KMS-11 (cell line): Measurements from ENCODE around the gene NOS1.
"Not testable (repeated sequence)": the region's sequence is repeated elsewhere in the genome, so short reads cannot be mapped to it uniquely, and the experiment has no call there.

ENCODE experiments used
- H2AFZ ChIP-seq: fragments of 200-600 bp; sonication (generic); 2 replicates; pipeline ENCODE4 v1.6.1; 2016; ENCODE audit warnings: antibody characterized with exemption, mixed run types, low read depth
- H3K27ac ChIP-seq: fragments of 200-600 bp; sonication (generic); 2 replicates; pipeline ENCODE4 v1.6.1; 2016; ENCODE audit warnings: mild to moderate bottlenecking, mixed run types
- H3K27me3 ChIP-seq: fragments of 200-600 bp; sonication (generic); 2 replicates; pipeline ENCODE4 v1.6.1; 2017; ENCODE audit warnings: mild to moderate bottlenecking, low read depth, mixed run types, moderate library complexity; ENCODE audit not compliant: insufficient read depth
- H3K36me3 ChIP-seq: fragments of 200-600 bp; sonication (generic); 2 replicates; pipeline ENCODE4 v1.6.1; 2017; ENCODE audit warnings: mild to moderate bottlenecking, mixed run types; ENCODE audit not compliant: insufficient read depth
- H3K4me1 ChIP-seq: fragments of 200-600 bp; sonication (generic); 2 replicates; pipeline ENCODE4 v1.6.1; 2016; ENCODE audit warnings: mild to moderate bottlenecking, low read depth, mixed run types; ENCODE audit not compliant: poor library complexity, severe bottlenecking
- H3K4me2 ChIP-seq: fragments of 200-600 bp; sonication (generic); 2 replicates; pipeline ENCODE4 v1.7.0; 2016; ENCODE audit warnings: mild to moderate bottlenecking, mixed run types
- H3K4me3 ChIP-seq: fragments of 200-600 bp; sonication (generic); IDR thresholded peaks from 2 replicates; pipeline ENCODE4 v1.6.1; 2017; ENCODE audit warnings: low read depth, low read length, mixed read lengths; ENCODE audit not compliant: insufficient read depth
- H3K79me2 ChIP-seq: fragments of 200-600 bp; sonication (generic); 2 replicates; pipeline ENCODE4 v1.6.1; 2016; ENCODE audit warnings: low read depth, mixed run types; ENCODE audit not compliant: insufficient read depth
- H3K9ac ChIP-seq: fragments of 200-600 bp; sonication (generic); 2 replicates; pipeline ENCODE4 v1.6.1; 2016; ENCODE audit warnings: mild to moderate bottlenecking, mixed run types
- H4K20me1 ChIP-seq: fragments of 200-600 bp; sonication (generic); 2 replicates; pipeline ENCODE4 v1.6.1; 2016; ENCODE audit warnings: mild to moderate bottlenecking, mixed run types; ENCODE audit not compliant: insufficient read depth
- TF ChIP-seq, protein P1 (sequence below): fragments of 200-600 bp; sonication (generic); conservative IDR thresholded peaks from 2 replicates; pipeline ENCODE4 v1.6.1; 2017; ENCODE audit warnings: low read depth, mild to moderate bottlenecking, antibody characterized with exemption, low read length, moderate library complexity, mixed read lengths

The NOS1 gene

GRCh38 chr12:117202033-117202432 lies 159.4 kb downstream of the NOS1 start:
- Histone ChIP-seq H3K36me3 (no peaks in the 10 kb centered on the region), H3K4me1 (no peaks in the 10 kb centered on the region), H3K27ac (no peak overlapping the region), H3K27me3 (no peaks in the 10 kb centered on the region), H2AFZ (no peak overlapping the region), H3K9ac (no peak overlapping the region), H4K20me1 (no peaks in the 10 kb centered on the region), H3K79me2 (no peaks in the 10 kb centered on the region), H3K4me2 (no peak overlapping the region), H3K4me3 (no peak overlapping the region)
- TF ChIP-seq, protein P1, sequence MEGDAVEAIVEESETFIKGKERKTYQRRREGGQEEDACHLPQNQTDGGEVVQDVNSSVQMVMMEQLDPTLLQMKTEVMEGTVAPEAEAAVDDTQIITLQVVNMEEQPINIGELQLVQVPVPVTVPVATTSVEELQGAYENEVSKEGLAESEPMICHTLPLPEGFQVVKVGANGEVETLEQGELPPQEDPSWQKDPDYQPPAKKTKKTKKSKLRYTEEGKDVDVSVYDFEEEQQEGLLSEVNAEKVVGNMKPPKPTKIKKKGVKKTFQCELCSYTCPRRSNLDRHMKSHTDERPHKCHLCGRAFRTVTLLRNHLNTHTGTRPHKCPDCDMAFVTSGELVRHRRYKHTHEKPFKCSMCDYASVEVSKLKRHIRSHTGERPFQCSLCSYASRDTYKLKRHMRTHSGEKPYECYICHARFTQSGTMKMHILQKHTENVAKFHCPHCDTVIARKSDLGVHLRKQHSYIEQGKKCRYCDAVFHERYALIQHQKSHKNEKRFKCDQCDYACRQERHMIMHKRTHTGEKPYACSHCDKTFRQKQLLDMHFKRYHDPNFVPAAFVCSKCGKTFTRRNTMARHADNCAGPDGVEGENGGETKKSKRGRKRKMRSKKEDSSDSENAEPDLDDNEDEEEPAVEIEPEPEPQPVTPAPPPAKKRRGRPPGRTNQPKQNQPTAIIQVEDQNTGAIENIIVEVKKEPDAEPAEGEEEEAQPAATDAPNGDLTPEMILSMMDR = no peak

DNA sequence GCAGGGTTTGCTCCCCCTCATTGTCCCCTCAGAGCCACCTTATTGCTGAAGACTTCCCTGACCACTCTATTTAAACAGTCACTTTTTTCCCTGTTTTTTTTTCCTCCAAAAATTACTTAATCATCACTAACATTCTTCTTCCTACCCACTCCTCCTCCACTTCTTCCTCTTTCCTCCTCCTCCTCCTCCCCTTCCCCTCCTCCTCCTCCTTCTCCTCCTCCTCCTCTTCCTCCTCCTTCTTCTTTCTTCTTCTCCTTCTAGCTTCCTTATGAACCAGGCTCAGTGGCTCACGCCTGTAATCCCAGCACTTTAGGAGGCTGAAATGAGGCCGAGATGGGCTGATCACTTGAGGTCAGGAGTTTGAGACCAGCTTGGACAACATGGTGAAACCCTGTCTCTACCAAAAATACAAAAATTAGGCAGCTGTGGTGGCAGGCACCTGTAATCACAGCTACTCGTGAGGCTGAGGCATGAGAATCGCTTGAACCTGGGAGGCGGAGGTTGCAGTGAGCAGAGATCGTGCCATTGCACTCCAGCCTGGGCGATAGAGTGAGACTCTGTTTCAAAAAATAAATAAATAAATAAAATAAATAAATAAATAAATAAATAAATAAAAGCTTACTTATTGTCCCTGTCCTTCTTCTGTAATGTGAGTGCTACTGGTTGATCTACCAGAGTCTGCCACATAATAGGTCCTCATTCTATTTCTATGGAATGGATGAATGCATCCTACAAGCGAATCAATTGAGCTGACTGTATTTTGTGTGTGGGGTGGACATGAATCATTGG lies 161.3 kb downstream of the NOS1 start:
- H2AFZ ChIP-seq = not testable (repeated sequence)

GRCh38 chr12:117196334-117196733 lies 165.1 kb downstream of the NOS1 start:
- H4K20me1 ChIP-seq, H3K27me3 ChIP-seq, H2AFZ ChIP-seq, H3K36me3 ChIP-seq, H3K27ac ChIP-seq, H3K79me2 ChIP-seq, H3K4me3 ChIP-seq, H3K4me2 ChIP-seq, H3K9ac ChIP-seq, H3K4me1 ChIP-seq: not testable (repeated sequence)

More for the DNA sequence above, 161.3 kb downstream of the NOS1 start:
- H3K27ac ChIP-seq, H3K36me3 ChIP-seq, H4K20me1 ChIP-seq, H3K4me2 ChIP-seq, H3K27me3 ChIP-seq, H3K4me1 ChIP-seq, H3K9ac ChIP-seq, H3K79me2 ChIP-seq, H3K4me3 ChIP-seq: not testable (repeated sequence)

DNA sequence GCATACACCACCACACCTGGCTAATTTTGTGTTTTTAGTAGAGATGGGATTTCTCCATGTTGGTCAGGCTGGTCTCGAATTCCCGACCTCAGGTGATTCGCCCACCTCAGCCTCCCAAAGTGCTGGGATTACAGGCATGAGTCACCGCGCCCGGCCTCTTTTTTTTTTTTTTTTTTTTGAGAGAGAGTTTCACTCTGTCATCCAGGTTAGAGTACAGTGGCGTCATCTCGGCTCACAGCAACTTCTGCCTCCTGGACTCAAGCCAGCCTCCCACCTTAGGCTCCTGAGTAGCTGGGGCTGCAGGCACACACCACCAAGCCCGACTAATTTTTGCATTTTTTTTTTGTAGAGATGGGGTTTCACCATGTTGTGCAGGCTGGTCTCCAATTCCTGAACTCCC lies 166.4 kb downstream of the NOS1 start:
- H2AFZ ChIP-seq, H3K79me2 ChIP-seq, H3K4me1 ChIP-seq, H3K4me2 ChIP-seq, H3K36me3 ChIP-seq, H3K27ac ChIP-seq, H3K4me3 ChIP-seq, H3K9ac ChIP-seq, H4K20me1 ChIP-seq, H3K27me3 ChIP-seq: not testable (repeated sequence)

GRCh38 chr12:117193903-117194302 lies 167.5 kb downstream of the NOS1 start:
- H3K79me2 ChIP-seq = peaks cover 7% of the 10 kb centered on the region; the same call in 1 of the 2 replicates
- no peak overlapping the region for H3K4me3 ChIP-seq
- TF ChIP-seq, protein P1 = no peak
- no peaks in the 10 kb centered on the region for H4K20me1 ChIP-seq
- no peaks in the 10 kb centered on the region for H3K27me3 ChIP-seq
- H3K4me2 ChIP-seq = no peak overlapping the region
- no peak overlapping the region for H2AFZ ChIP-seq
- peaks cover 5% of the 10 kb centered on the region for H3K4me1 ChIP-seq
- H3K27ac ChIP-seq = no peak overlapping the region
- H3K9ac ChIP-seq = no peak overlapping the region
- no peaks in the 10 kb centered on the region for H3K36me3 ChIP-seq

DNA sequence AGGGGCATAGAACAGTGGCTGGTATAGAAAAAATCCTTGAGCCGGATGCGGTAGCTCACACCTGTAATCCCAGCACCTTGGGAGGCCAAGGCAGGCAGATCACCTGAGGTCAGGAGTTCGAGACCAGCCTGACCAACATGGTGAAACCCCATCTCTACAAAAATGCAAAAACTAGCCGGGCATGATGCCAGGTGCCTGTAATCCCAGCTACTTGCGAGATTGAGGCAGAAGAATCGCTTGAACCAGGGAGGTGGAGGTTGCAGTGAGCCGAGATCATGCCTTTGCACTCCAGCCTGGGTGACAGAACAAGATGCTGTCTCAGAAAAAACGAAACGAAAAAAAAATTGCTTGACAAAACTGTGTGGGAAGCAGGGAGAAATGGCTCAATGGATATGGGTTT lies 168.8 kb downstream of the NOS1 start:
- not testable (repeated sequence) for H3K4me3 ChIP-seq, H3K27me3 ChIP-seq, H3K9ac ChIP-seq, H2AFZ ChIP-seq, H3K36me3 ChIP-seq, H4K20me1 ChIP-seq, H3K4me2 ChIP-seq, H3K27ac ChIP-seq
- Histone ChIP-seq H3K4me1 (peaks cover 16% of the 10 kb centered on the region), H3K79me2 (peaks cover 21% of the 10 kb centered on the region; the same call in 1 of the 2 replicates)
